ENCODE measurements around the gene BRF1.

GRCh38 chr14:105260959-105261358, 39.8 kb downstream of the BRF1 start:
- TF ChIP-seq CTCF (IDR thresholded peaks at IDR 0.05; ENCODE audit: control extremely low read depth in 1 of 3, insufficient read depth in 1 of 3, low read depth in 1 of 3, low read length in 3 of 3) (no peak), POLR2A (IDR thresholded peaks at IDR 0.05; ENCODE audit: control extremely low read depth in 1 of 2, low read depth in 2 of 2, low read length in 2 of 2) (no peak), JUN (IDR thresholded peaks at IDR 0.05; ENCODE audit: low read depth, low read length) (no peak), TCF12 (IDR thresholded peaks at IDR 0.05; ENCODE audit: low read depth, low read length) (no peak), EGR1 (IDR thresholded peaks at IDR 0.05; ENCODE audit: borderline replicate concordance, low read depth, low read length) (no peak), EZH2 (IDR thresholded peaks at IDR 0.05; ENCODE audit: low read depth, low read length, severe bottlenecking) (no peak), JUND (IDR thresholded peaks at IDR 0.05; ENCODE audit: low read length) (no peak), CEBPB (IDR thresholded peaks at IDR 0.05; ENCODE audit: low read depth, low read length) (no peak), POLR2AphosphoS5 (IDR thresholded peaks at IDR 0.05; ENCODE audit: low read depth, low read length) (no peak), YY1 (IDR thresholded peaks at IDR 0.05; ENCODE audit: low read depth, low read length) (no peak), TAF7 (optimal IDR thresholded peaks at IDR 0.05; ENCODE audit: borderline replicate concordance, low read depth, low read length) (no peak), KDM5A (IDR thresholded peaks at IDR 0.05; ENCODE audit: low read length) (no peak), ZNF274 (IDR thresholded peaks at IDR 0.05; ENCODE audit: borderline replicate concordance, extremely low read depth, low read length) (no peak), EP300 (IDR thresholded peaks at IDR 0.05; ENCODE audit: borderline replicate concordance in 1 of 2, low read depth in 2 of 2, low read length in 2 of 2) (no peak)
